ENCODE measurements around the gene VPS13D. TPM values are rescaled to one million over a fixed set of nuclear protein-coding genes. Genes with fewer than 3 reads are reported as not detected.
"Not testable (repeated sequence)": the region's sequence is repeated elsewhere in the genome, so short reads cannot be mapped to it uniquely, and the experiment has no call there.

The VPS13D gene
- total and polyA plus RNA-seq, 5 experiments from 2014 or later = 5.3 to 64.9 (median 7.5) TPM

- no peak for ATAC-seq
- H3K27me3 Mint-ChIP-seq = no peaks in the 10 kb centered on the region
- H3K9me3 Mint-ChIP-seq = no peaks in the 10 kb centered on the region
- DNase-seq = no peak
- peak overlapping the region in 1 of 10 donors; percentile 28 for H3K4me3 Mint-ChIP-seq
- peaks cover 0 to 29% (median 18%) of the 10 kb centered on the region in 3 donors for H3K36me3 Mint-ChIP-seq
- H3K4me1 Mint-ChIP-seq = peaks cover 18 to 50% (median 43%) of the 10 kb centered on the region in 4 donors
- H3K27ac Mint-ChIP-seq = peak overlapping the region in 4 of 10 donors; percentile 27 to 58 (median 30)
- POLR2A ChIA-PET = interaction anchor here (1.4 to 14.4 kb wide), 2 partner anchors 11 to 14 kb away, joined by 4 to 211 read pairs; no protein-coding TSS in a partner anchor
Observed at GRCh38 chr1:12467570-12468286, 237.9 kb downstream of the VPS13D start.

- H3K27ac Mint-ChIP-seq = peak overlapping the region in 5 of 10 donors; percentile 19 to 43 (median 32)
- H3K4me3 Mint-ChIP-seq = no peak overlapping the region
- H3K9me3 Mint-ChIP-seq = no peaks in the 10 kb centered on the region
- ATAC-seq (no peak), DNase-seq (no peak)
- H3K36me3 Mint-ChIP-seq = peaks cover 0 to 23% (median 18%) of the 10 kb centered on the region in 3 donors
- H3K4me1 Mint-ChIP-seq = peaks cover 22 to 53% (median 47%) of the 10 kb centered on the region in 4 donors
- POLR2A ChIA-PET = interaction anchor here (1.4 to 14.4 kb wide), 2 partner anchors 10 to 15 kb away, joined by 4 to 211 read pairs; no protein-coding TSS in a partner anchor
- no peaks in the 10 kb centered on the region for H3K27me3 Mint-ChIP-seq
Observed at GRCh38 chr1:12468323-12468722, 238.5 kb downstream of the VPS13D start.

GRCh38 chr1:12469493-12469892 lies 239.7 kb downstream of the VPS13D start:
- POLR2A ChIA-PET = interaction anchor here (14.4 kb wide), 1 partner anchor 16 kb away, joined by 211 read pairs; no protein-coding TSS in a partner anchor
- no peak for DNase-seq
- H3K4me3 Mint-ChIP-seq = no peak overlapping the region
- H3K27ac Mint-ChIP-seq = peak overlapping the region in 5 of 10 donors; percentile 27 to 97 (median 55)
- H3K27me3 Mint-ChIP-seq = no peaks in the 10 kb centered on the region
- peaks cover 25 to 64% (median 58%) of the 10 kb centered on the region in 4 donors for H3K4me1 Mint-ChIP-seq
- ATAC-seq = no peak
- peaks cover 0 to 18% (median 17%) of the 10 kb centered on the region in 3 donors for H3K36me3 Mint-ChIP-seq
- H3K9me3 Mint-ChIP-seq = no peaks in the 10 kb centered on the region

GRCh38 chr1:12469990-12470389 lies 240.2 kb downstream of the VPS13D start:
- ATAC-seq = no peak

GRCh38 chr1:12470916-12471315 lies 241.1 kb downstream of the VPS13D start:
- not testable (repeated sequence) for DNase-seq, H3K36me3 Mint-ChIP-seq, H3K9me3 Mint-ChIP-seq, H3K4me3 Mint-ChIP-seq, ATAC-seq, H3K27me3 Mint-ChIP-seq
- POLR2A ChIA-PET = interaction anchor here (0.6 to 14.4 kb wide), 3 partner anchors 18 to 148 kb away, joined by 3 to 211 read pairs (median 4); no protein-coding TSS in a partner anchor
- H3K4me1 Mint-ChIP-seq = peaks cover 25 to 78% (median 72%) of the 10 kb centered on the region in 4 donors
- H3K27ac Mint-ChIP-seq = peak overlapping the region; percentile 44 to 97 (median 86)

More at GRCh38 chr1:12469990-12470389, 240.2 kb downstream of the VPS13D start:
- H3K27me3 Mint-ChIP-seq = no peaks in the 10 kb centered on the region
- peaks cover 0 to 15% (median 14%) of the 10 kb centered on the region in 3 donors for H3K36me3 Mint-ChIP-seq
- no peak for DNase-seq
- peak overlapping the region in 1 of 10 donors; percentile 18 for H3K4me3 Mint-ChIP-seq
- H3K4me1 Mint-ChIP-seq = peaks cover 25 to 69% (median 62%) of the 10 kb centered on the region in 4 donors
- H3K27ac Mint-ChIP-seq = peak overlapping the region in 9 of 10 donors; percentile 34 to 97 (median 72)
- POLR2A ChIA-PET = interaction anchor here (0.6 to 14.4 kb wide), 2 partner anchors 17 to 19 kb away, joined by 4 to 211 read pairs; no protein-coding TSS in a partner anchor
- no peaks in the 10 kb centered on the region for H3K9me3 Mint-ChIP-seq

GRCh38 chr1:12472156-12472797 lies 242.4 kb downstream of the VPS13D start:
- Mint-ChIP-seq H3K36me3 (peaks cover 0 to 6% (median 3%) of the 10 kb centered on the region in 3 donors), H3K9me3 (no peaks in the 10 kb centered on the region)

GRCh38 chr1:12472798-12473551 lies 243.1 kb downstream of the VPS13D start:
- Mint-ChIP-seq H3K27me3 (no peaks in the 10 kb centered on the region), H3K4me3 (peak overlapping the region; percentile 56 to 86 (median 78)), H3K4me1 (peaks cover 36 to 91% (median 86%) of the 10 kb centered on the region in 4 donors), H3K9me3 (no peaks in the 10 kb centered on the region), H3K27ac (peak overlapping the region; percentile 90 to 97 (median 96)), H3K36me3 (peaks cover 0 to 6% (median 0%) of the 10 kb centered on the region in 3 donors)
- POLR2A ChIA-PET = interaction anchor here (0.9 to 14.4 kb wide), 10 partner anchors 9 to 146 kb away, joined by 3 to 211 read pairs (median 5); no protein-coding TSS in a partner anchor
- ATAC-seq = peak; percentile 75 to 79
- DNase-seq = peak in 9 of 10 donors; percentile 25 to 79 (median 54)

More at GRCh38 chr1:12472156-12472797, 242.4 kb downstream of the VPS13D start:
- peaks cover 35 to 90% (median 85%) of the 10 kb centered on the region in 4 donors for H3K4me1 Mint-ChIP-seq
- H3K27me3 Mint-ChIP-seq = no peaks in the 10 kb centered on the region
- POLR2A ChIA-PET = interaction anchor here (0.9 to 14.4 kb wide), 10 partner anchors 9 to 146 kb away, joined by 3 to 211 read pairs (median 5); partner anchors contain the start of gene DHRS3
- peak overlapping the region; percentile 56 to 86 (median 78) for H3K4me3 Mint-ChIP-seq
- DNase-seq = no peak
- ATAC-seq = no peak
- H3K27ac Mint-ChIP-seq = peak overlapping the region; percentile 90 to 97 (median 96)

- POLR2A ChIA-PET = interaction anchor here (1.3 to 14.4 kb wide), 7 partner anchors 8 to 145 kb away, joined by 3 to 211 read pairs (median 5); no protein-coding TSS in a partner anchor
Observed at GRCh38 chr1:12473596-12474362, 243.9 kb downstream of the VPS13D start.

GRCh38 chr1:12475101-12475500 lies 245.3 kb downstream of the VPS13D start:
- H3K27ac Mint-ChIP-seq = peak overlapping the region; percentile 80 to 97 (median 94)
- no peaks in the 10 kb centered on the region for H3K27me3 Mint-ChIP-seq
- POLR2A ChIA-PET = interaction anchor here (0.6 to 14.4 kb wide), 6 partner anchors 13 to 143 kb away, joined by 3 to 211 read pairs (median 8); partner anchors contain the start of gene DHRS3
- H3K4me1 Mint-ChIP-seq = peaks cover 51 to 99% (median 94%) of the 10 kb centered on the region in 4 donors
- DNase-seq (no peak), ATAC-seq (no peak)
- H3K4me3 Mint-ChIP-seq = peak overlapping the region in 9 of 10 donors; percentile 4 to 56 (median 43)
- no peaks in the 10 kb centered on the region for H3K36me3 Mint-ChIP-seq
- no peaks in the 10 kb centered on the region for H3K9me3 Mint-ChIP-seq

More at GRCh38 chr1:12473596-12474362, 243.9 kb downstream of the VPS13D start:
- no peak for ATAC-seq
- H3K27ac Mint-ChIP-seq = peak overlapping the region; percentile 90 to 97 (median 96)
- H3K36me3 Mint-ChIP-seq = no peaks in the 10 kb centered on the region
- peak overlapping the region; percentile 45 to 86 (median 75) for H3K4me3 Mint-ChIP-seq
- no peaks in the 10 kb centered on the region for H3K9me3 Mint-ChIP-seq
- no peak for DNase-seq
- no peaks in the 10 kb centered on the region for H3K27me3 Mint-ChIP-seq
- H3K4me1 Mint-ChIP-seq = peaks cover 44 to 93% (median 89%) of the 10 kb centered on the region in 4 donors

GRCh38 chr1:12475530-12475934 lies 245.7 kb downstream of the VPS13D start:
- peak overlapping the region in 9 of 10 donors; percentile 80 to 97 (median 95) for H3K27ac Mint-ChIP-seq
- DNase-seq = no peak
- H3K36me3 Mint-ChIP-seq = no peaks in the 10 kb centered on the region
- H3K4me1 Mint-ChIP-seq = peaks cover 53 to 99% (median 96%) of the 10 kb centered on the region in 4 donors
- peak overlapping the region in 8 of 10 donors; percentile 12 to 56 (median 43) for H3K4me3 Mint-ChIP-seq
- ATAC-seq = no peak
- no peaks in the 10 kb centered on the region for H3K27me3 Mint-ChIP-seq
- H3K9me3 Mint-ChIP-seq = no peaks in the 10 kb centered on the region
- POLR2A ChIA-PET = interaction anchor here (0.6 to 14.4 kb wide), 6 partner anchors 14 to 143 kb away, joined by 3 to 211 read pairs (median 8); partner anchors contain the start of gene DHRS3
